Left kidney (tissue), 2 donors: ENCODE measurements around the gene TP53TG5. TPM values are rescaled to one million over a fixed set of nuclear protein-coding genes. Genes with fewer than 3 reads are reported as not detected.

ENCODE experiments used
- DNase-seq: peaks from one replicate; pipeline ENCODE4 v3.0.0-alpha.2; 2013
- polyA plus RNA-seq: library from polyadenylated mRNA; unstranded; fragments of 120-200 nt; gene quantifications from one replicate; pipeline ENCODE4 v1.2.1, GENCODE V29; 2013; ENCODE audit not compliant: insufficient read length

Gene TP53TG5
- polyA plus RNA-seq, 1 donor: 2.0 TPM

DNA sequence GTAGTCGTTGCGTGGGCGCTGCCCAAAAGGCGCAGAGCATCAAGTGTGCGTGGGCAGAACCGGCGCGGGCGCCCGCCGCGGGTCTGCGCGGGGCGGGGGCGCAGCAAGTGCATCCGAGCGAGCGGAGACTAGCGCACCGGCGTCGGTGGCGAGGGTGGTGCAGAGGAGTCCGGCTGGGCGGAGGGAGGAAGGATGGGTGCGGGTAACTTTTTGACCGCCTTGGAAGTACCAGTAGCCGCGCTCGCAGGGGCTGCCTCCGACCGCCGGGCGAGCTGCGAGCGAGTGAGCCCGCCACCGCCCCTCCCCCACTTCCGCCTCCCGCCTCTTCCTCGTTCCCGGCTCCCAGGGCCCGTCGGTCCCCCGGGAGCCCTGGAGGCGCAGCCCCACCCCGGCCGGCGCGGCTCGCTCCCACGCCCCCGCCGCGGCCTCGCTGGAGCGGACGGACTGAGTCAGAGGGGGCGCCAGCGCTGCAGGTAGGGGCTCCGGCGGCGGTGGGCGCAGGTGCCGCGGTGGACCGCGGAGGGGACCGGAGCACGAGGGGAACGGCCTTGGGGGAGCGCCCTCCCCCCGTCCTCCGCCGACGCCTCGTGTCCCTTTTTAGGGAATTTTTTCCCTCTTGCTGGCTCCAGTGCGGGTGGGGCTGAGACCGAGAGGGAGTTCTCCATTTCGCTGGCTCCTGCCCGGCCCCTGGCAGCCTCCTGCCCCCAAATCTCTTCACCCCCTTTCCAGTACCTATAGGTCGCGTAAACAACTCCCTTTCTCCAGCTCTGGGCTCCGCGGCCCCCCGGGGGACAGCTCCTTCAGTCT lies 28.3 kb upstream of the TP53TG5 start:
- DNase-seq: peak; percentile 20

- DNase-seq: peak; percentile 10
These were observed 27.6 kb upstream of the TP53TG5 start for GRCh38 chr20:45405571-45406259.

GRCh38 chr20:45404438-45404837 lies 26.3 kb upstream of the TP53TG5 start:
- no peak for DNase-seq

DNA sequence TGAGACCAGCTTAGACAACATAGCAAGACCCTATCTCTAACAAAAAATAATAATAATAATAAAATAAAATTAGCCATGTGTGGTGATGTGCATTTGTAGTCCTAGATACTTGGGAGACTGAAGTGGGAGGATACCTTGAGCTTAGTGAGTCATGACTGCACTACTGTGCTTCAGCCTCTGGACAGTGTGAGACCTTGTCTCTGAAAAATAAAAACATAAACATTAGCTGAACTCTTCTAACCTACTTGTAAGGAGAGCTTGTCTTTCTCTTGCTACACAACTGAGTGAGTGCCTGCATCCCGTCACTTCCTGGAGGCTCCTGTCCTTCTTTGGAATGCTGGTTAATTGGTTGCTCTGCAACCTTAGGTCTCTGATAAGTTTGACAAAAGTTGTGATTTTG lies 24.8 kb upstream of the TP53TG5 start:
- no peak for DNase-seq

- no peak for DNase-seq
These were observed 22.4 kb upstream of the TP53TG5 start for GRCh38 chr20:45400346-45401031.

DNA sequence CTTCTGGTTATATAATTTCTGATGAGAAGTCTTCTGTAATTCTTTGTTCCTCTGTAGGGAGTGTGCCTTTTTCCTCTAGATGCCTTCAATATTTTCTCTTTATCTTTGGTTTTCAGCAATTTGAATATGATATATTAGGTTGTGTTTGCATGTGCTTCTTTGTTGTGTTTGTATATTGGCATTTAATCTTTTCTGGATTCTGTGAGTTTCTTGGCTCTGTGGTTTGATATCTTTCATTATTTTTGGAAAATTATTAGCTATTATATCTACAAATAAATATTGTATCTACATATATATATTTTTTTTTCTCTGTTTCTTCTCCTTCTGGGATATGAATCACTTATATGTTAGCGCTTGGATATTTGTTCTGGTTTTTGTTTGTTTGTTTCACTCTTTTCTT lies 20.9 kb upstream of the TP53TG5 start:
- DNase-seq: no peak

DNA sequence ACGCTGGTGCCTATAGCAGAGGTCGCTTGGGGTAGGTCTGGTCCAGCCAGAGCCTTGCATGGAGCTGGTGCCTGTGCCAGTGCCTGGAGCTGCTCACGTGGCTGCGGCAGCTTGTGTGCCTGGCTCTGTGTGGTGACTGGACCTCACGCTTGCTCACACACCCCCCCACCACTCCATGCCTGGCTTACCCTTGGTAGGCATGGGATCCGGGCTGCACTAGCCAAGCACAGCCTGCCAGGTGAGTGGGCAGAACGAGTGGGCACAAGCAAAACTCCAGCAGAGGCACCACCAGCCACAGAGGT lies 16.9 kb upstream of the TP53TG5 start:
- DNase-seq: no peak

DNA sequence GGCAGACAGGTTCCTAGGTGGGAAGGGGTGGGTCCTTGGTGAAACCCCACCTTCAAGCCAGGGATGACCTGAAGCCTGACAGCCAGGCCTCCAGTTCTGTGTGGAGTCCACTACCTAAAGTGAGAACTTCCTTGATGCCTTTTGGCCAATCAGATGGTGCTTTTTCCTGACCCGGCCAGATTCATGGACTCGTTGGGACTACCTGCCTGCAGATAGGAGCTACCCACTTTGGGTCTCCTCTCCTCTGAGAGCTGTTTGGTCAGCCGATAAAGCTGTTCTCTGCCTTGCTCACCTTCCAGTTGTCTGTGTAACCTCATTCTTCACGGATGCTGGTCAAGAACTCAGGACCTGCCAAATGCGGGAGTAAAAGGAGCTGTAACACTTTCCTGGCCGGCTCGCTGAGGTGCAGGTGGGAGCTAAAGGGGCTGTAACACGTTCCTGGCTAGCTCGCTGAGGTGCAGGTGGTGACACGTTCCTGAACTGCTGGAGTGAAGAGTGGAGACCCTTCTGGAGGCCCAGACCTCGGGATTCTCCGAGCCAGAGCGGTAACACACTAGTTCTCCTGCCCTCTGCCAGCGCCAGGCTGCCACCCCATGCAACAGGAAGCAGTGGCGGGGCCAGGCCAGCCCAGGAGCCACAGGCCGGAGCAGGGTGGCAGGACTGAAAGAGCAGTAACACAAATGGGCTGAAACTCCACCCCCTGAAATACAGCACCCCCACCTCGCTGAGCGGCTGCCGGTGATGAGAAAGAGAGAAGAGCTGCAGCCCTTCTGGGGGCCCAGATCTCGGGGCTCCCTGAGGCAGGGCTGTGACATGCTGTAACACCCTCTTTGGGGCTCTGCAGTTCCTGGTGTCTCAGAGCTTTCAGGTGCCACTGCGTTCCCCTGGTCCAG lies 16.3 kb upstream of the TP53TG5 start:
- DNase-seq: no peak

- DNase-seq: no peak
These were observed 14.6 kb upstream of the TP53TG5 start for GRCh38 chr20:45392733-45393132.

GRCh38 chr20:45391559-45391958 lies 13.4 kb upstream of the TP53TG5 start:
- DNase-seq: no peak

DNA sequence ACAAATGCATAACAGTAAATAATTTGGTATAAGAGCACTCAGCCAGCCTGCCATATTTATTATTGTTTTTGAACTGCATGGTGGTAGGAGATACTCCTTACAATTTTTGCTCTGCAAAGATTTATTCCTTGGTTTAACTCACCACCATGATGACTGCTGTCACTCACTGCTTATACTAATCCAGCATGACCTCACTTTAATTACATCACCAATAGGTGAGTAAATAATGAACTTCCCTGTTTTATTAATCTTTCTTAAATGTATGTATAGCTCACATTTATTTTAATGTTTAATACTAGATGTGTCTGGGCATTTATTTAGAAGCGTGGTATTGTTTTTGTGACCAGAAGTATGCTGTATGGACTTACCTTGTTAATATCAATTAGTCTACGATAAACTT lies 12.8 kb upstream of the TP53TG5 start:
- DNase-seq: no peak

DNA sequence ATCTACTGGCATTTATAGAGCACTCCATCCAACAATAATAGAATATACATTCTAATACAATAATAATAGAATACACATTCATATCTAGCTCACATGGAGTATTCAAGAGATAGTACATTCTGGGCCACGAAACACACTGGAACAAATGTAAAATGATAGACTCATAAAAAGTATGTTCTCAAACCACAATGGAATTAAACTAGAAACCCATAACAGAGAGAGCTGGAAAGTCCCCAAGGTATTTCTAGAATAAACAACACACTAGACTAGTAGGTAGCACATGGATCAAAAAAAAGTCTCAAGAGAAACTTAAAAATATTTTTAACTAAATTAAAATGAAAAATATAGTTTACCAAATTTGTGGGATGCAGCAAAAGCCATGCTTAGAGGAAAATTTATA lies 9.1 kb upstream of the TP53TG5 start:
- DNase-seq: no peak

DNA sequence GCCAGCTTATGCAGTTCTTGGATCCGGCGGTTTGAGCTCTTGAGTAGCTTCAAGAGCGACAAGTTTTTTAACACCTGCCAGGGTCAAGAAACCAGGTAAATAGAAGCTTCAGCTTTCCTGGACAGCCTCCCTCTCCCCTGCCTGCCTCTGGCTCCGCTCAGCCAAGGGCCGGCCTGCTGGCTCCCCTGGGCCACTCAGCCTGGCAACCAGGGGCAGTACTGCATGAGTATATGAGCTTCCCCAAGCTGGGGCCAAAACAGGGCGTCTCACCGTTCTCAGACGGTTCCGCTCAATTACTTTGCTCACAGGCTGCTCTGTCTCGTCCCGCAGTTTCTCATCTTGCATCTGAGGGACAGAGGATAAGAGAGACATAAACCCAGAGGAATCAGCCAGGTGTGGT lies 856 bp downstream of the TP53TG5 start:
- peak; percentile 37 for DNase-seq

- DNase-seq: no peak
These were observed 3.2 kb downstream of the TP53TG5 start for GRCh38 chr20:45374966-45375365.

DNA sequence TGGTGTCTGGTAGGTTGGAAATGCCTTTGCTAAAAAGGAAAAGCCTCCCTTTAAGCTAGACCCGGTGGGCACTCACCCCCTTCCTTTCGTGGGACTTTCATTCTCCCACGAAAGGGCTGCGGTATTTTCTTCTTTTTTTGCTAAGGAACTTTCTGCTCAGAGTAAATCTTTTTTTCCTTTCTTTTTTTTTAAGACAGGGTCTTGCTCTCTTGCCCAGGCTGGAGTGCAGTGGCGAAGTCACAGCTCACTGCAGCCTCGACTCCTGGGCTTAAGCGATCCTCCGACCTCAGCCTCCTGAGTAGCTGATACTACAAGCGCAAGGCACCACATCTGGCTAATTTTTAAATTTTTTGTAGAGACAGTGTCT lies 4.0 kb downstream of the TP53TG5 start:
- no peak for DNase-seq

DNA sequence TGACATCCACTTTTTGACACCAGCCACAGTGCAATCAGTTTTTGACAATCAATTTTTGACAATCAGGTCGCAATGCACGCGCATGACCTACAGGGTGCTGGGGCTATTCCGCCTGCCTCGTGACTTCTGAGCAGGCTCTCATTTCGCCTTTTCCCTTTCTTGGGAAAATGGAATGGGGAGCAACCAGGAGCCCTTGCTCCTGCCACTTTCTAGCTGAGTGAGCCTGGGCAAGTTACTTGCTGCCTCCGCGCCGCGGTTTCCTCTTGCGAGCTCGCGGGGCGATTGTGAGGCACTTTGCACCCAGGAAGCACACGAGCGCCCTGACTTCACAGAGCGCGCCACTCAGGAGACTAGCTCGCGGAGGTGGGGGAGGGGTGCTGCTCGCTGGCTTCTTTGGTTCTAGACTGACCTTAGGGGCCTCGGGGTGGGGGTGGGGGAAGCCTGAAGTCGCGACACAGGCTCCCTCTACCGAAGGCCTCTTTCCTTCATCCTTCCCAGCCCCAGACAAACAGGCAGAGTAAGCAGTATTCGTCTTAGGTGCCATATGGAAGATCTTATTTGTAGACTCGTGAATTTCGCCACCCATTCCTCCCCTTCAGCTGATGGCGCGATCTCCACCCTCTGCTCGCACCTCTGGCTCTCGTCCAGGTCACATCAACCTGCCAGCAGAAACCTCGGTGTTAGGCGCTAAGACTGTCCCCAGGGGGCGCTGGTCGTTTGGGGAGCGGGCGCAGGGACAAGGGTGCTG lies 4.6 kb downstream of the TP53TG5 start:
- DNase-seq: peak; percentile 87

- no peak for DNase-seq
These were observed 5.3 kb downstream of the TP53TG5 start for GRCh38 chr20:45372646-45373352.

- no peak for DNase-seq
These were observed 5.9 kb downstream of the TP53TG5 start for GRCh38 chr20:45372241-45372640.

DNA sequence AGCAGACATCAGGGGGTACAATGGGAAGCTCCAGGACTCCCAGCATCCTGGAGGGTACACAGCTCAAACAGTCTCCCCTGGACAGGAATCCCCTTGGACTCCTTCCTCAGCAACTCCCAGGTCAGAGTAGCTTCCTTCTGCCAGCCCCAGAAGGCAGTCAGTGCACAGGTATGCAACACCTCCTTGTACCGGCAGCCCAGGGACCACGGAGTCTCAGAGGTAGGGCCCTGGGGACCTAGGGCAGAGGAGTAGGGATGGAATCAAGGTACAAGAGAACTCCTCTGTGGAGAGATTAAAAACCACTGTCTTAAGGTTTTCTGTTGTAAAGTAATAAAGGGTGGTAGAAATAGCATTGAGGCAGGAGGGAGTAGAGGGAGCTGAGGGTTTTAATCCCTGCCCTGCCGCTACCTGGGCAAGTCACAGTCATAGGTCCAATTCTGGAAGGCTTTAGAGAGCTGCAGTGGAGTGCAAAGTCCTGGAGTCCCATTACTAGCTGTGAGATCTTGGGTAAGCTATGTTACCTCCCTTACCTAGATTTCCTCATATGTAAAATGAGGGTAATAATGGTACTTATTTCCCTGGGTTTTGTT lies 7.5 kb downstream of the TP53TG5 start:
- no peak for DNase-seq

- DNase-seq: no peak
These were observed 9.7 kb downstream of the TP53TG5 start for GRCh38 chr20:45368221-45368980.
